HG03469 (cell line): ENCODE data around the gene RAI1.

Experiments
- ATAC-seq: cut with Tn5 transposase; IDR thresholded peaks from one replicate; pipeline ENCODE4 v1.9.1; 2021; ENCODE audit warnings: mild to moderate bottlenecking, moderate library complexity, moderate number of reproducible peaks; ENCODE audit not compliant: unreplicated experiment

RAI1 gene

GRCh38 chr17:17729620-17730249 lies 48.5 kb downstream of the RAI1 start:
- ATAC-seq: no peak

GRCh38 chr17:17730250-17730935 lies 49.1 kb downstream of the RAI1 start:
- no peak for ATAC-seq

- no peak for ATAC-seq
Observed at GRCh38 chr17:17732444-17732843, 51.2 kb downstream of the RAI1 start.

DNA sequence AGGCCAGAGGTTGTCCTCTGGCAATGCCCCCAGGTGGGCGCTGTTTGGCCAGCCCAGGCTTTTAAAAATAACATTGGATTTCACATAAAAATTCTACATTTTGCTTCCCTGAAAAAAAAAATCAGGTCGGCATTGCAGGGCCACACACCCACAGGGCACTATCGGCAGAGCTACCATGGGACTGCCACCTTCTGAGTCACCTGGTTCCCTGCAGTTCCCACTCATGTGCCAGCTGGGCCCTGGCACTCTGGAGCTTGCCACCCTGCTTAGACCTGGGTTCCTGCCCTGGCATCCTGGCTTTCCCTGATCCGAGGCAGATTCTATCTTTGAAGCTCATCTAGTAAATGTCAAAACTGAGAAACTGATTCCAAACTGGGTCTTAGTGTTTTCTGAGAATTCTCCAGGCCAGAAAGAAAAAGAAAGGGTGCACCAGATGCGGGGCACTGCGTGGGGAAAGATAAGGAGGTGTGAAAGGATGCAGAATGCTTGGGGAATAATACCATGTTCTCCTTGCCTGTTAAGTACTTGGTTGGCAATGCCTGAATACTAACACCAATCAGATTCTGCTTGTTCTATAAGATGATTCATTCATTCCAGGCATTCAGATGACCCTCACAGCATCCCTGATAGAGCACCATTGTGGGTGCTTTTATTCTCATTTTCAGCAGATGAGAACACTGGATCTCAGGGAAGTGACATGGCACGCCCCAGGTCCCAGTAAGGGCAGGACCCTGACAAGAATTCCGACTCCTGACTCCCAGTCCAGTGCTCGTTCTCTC lies 51.8 kb downstream of the RAI1 start:
- ATAC-seq: no peak

- no peak for ATAC-seq
Observed at GRCh38 chr17:17736205-17737183, 55.2 kb downstream of the RAI1 start.

DNA sequence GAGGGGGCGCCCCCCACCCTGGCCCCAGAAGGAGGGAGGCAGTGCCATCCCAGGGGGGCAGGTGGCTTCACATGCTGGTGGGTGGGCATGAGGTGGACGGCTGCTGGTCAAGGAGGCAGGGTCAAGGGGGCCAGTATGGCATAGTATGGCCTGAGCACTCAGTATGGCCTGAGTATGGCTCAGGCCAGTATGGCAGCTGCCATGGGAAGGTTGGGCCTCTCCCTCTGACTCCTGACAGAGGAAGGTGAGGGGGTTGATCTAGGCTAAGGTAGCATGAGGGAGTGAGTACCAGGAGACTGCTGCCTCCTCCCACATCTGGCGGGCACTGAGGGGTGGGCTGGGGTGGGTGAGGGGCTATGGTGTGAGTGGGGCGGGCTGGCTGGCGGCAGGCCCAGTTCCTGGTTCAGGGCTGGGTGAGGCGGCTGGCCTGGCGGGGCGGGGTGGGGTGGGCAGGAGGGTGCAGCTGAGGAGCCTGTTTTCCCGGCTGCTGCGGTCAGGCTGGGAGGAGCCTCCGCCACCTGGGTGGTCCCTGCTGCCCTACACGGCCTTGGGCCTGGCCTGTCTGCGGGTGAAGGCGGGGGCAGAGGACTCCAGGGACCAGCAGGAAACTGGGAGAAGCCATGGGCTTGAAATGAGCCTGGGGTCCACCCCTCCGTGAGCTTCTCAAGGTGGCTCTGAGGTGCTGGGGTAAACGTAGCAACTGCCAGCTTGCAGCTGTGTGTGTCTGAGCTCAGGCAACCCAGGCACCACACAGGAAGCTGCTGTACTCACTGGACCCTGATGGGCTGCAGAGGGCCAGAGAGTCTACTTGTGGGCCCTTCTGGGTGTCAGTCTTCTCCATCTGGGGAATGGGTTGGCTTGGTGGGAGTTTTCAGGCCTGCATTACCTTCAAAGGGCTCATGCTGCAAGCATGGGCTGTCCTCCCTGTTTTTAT lies 57.0 kb downstream of the RAI1 start:
- no peak for ATAC-seq

DNA sequence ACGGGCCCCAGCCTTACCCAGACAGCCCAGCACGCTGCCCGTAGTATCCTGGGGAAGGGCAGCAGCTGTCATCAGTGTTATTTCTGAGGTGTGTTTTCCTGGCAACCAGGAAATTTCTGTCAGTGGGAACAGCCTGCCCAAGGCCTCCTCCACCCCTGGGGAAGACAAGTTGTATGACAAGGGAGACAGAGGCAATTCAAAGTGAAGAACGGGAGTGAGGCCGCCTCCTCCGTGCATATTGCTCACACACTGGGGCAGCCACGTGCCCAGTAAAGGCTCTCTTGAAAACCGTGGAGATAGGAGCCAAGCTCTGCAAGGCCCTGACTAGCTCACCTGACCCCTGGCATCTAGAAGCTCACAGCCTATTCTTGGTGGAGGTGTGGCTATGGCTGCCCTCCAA lies 57.6 kb downstream of the RAI1 start:
- ATAC-seq: no peak

DNA sequence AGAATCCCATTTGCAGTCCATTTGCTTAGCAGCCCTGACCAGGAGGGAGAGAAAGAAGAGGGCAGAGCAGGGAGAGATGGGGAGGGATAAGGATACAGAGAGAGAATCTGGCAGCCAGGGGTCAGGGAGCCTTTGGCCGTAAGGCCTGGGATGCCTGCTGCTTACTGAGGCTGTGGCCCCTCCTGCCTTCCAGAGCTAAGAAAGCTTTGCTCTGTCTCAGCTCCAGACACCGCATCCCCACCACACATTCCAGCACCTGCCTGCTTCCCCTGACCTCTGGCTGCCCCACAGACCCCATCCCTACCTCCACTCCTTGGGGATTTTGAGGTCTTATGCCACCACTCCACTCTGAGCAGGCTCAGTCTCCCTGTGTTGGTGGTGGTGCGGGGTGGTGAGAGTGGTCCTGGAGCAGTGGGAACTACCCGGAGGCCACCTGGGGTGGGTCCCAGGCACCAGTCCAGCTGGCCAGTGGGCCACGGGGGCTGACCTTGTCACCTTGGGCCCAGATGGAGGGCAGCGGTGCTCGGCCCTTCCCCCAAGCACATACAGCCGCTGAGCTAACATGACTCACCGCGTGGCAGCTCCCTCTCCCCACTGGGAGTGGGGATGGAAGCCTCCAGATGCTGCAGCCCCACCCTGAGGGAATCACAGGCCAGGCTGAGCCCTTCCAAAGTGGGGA lies 58.3 kb downstream of the RAI1 start:
- no peak for ATAC-seq

DNA sequence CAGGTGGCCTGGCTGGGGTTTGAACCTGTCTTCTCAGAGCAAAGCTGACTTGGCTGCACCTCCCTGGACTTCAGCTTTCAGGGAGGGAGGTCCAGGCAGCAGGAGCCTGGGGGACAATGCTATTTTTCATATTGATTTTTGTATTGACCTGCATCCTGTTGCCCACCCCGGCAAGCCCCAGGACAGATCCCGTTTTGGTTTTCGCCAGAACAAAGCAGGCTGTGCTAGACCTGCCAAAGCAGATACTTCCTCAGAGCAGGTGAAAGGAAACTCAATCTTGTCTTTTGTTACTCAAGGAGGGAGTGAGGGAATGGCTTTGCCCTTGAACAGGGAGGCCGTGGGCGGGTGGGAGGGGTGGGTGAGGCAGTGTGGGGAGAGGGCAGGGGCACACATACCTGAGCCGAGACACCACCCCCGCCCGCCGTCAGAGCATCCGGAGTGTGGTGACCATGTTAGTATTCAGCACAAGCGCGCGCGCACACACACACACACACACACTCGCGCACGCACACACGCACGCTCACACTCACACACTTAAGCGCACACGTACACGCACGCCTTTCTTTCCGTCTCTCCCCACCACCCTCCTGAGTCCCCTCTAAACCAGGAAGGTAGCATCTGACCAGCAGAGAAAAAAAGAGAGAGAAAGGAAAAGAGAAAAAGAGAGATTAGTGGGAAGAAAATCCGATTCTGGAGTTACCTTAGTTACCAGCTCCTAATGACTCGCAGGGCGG lies 59.5 kb downstream of the RAI1 start:
- ATAC-seq: no peak

DNA sequence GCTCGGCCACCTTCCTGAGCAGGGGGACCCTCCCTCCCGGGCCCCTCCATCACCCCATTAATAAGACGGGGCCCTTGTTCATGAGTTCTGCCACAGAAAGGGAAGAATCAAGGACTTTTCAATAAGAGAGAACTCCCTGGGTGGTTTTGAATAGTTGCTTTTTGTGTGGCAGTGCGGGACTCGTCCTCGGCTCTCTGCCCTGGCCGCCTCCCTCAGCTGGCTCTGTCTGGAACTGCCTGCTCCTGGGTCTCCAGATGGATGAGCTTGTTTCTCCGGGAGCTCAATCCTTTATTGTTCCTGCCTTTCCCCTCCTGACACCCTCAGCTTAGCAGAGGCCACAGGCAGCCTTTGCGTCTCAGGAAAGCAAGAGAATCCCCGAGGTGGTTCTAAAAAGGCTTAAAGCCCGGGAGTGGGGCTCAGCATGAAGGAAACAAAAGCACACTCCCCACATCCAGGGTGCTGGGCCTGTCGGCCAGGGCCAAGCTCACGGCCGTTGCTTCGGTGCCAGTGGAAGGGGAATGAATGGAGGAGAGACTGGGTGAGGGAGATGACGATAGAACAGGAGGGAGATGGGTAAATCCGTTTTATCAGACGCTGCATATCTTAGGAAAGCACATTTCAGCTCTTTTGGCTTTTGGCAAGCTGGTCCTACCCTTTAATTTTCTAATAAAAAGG lies 60.2 kb downstream of the RAI1 start:
- no peak for ATAC-seq

- ATAC-seq: no peak
Observed at GRCh38 chr17:17742133-17742621, 60.9 kb downstream of the RAI1 start.

DNA sequence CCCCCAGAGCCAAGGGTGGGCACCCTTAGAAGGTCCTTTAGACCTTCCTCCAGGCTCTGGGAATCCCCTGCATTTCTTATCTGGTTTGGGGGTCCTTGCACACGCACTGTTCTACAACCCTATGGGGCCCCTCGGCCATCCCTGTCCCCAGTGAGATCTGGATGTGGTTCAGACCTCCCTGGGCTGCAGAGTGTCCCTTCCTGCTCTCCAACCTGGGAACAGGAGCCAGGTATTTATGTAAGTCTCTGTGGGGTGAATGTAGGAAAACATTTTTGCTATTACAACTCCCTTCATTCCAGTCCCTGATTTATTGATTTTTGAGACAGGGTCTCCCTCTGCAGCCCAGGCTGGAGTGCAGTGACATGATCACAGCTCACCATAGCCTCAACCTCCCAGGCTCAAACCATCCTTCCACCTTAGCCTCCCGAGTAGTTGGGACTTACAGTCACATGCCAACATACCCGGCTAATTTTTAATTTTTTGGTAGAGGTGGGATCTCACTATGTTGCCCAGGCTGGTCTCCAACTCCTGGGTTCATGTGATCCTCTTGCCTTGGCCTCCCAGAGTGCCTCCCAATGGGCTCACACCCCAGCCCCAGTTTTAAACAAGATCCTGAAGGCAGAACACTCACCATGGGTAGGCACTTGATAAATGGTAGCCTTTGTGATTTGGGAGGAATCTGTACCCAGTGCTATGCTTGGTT lies 61.6 kb downstream of the RAI1 start:
- ATAC-seq: no peak

DNA sequence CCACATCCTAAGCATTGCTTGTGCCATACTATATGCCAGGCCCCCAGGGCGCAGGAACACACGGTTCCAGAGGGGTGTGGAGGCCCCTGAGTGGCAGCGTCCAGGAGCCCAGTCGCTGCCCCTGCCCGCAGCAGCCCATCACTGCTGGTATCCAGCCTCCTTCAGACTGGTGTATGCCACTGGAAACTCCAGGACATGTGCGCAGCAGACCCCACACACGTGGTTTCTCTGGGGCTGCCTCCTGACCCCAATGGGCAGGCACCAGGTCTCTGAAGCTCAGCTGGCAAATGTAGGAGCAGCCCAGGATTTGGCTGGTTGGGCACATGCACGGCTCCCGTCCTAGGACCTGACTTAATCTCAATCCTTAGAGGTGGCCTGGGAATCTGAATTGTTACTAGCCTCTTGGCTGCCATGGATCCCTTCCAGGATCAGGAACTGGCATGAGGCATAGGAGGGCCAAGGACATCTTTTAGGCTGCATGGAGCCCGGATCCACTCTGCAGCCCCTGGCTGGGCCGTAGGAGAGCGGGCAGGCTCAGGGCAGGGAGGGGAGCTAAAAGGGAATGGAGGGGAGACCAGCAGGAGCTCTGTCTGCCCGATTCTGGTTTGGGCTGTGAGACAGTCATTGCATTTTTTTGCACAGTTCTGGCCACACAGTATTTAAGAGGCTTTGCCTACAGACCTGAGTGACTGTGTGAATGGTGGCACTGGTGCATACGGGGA lies 62.3 kb downstream of the RAI1 start:
- ATAC-seq: no peak

GRCh38 chr17:17744116-17744515 lies 62.9 kb downstream of the RAI1 start:
- no peak for ATAC-seq

DNA sequence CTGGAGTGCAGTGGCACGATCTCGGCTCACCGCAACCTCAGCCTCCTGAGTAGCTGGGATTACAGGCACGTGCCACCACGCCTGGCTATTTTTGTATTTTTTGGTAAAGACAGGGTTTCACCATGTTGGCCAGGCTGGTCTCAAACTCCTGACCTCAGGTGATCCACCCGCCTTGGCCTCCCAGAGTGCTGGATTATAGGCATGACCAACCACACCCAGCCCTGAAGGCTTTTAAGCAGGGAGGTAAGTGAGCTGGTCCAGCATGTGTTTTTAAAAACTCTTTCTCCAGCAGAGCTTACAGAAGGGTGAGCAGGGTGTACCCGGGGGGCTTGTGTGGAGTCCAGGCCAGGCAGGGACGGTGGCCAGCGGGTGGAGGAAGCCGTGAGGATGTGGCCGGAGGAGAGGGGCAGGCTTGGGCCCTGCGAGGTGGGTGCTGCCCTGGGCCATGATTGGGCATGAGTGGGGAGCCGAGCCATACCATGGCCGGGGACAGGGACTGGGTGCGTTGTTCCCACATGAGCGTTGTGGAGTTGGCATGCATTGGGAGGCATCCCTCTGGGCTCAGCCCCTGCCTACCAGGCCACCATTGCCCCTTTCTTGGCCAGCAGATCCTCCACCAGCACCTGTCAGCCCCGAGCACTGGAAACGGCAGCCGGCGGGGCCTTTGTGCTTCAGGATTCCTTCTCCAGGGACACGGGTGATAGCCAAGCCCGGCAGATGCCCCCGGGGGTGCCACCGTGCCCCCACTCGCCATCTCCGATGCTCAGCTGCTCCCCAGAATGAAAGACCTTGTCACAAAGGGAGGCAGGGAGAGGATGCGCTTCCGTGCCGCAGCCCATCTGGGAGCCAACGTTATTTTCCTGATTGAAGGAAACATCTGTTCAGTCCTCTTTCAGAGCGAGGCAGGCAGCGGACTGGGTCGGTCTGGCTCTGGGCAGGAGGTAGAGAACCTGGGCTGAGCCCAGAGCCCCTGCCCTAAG lies 64.5 kb downstream of the RAI1 start:
- ATAC-seq: no peak
